Measurements from ENCODE around the gene HP.
"Not testable (repeated sequence)": the region's sequence is repeated elsewhere in the genome, so short reads cannot be mapped to it uniquely, and the experiment has no call there.

The HP gene

GRCh38 chr16:72042157-72042660 is 12.1 kb upstream of the HP start:
- no peak overlapping the region for H3K27ac ChIP-seq
- DNase-seq (ENCODE audit: low read depth, low spot score): no peak

- DNase-seq (ENCODE audit: low read depth, low spot score): no peak
- H3K27ac ChIP-seq: no peak overlapping the region
Measured at GRCh38 chr16:72043058-72043457, 11.2 kb upstream of the HP start.

GRCh38 chr16:72043539-72043938 is 10.8 kb upstream of the HP start:
- no peak overlapping the region for H3K27ac ChIP-seq
- DNase-seq (ENCODE audit: low read depth, low spot score): no peak

GRCh38 chr16:72044296-72044695 is 10.0 kb upstream of the HP start:
- DNase-seq (ENCODE audit: low read depth, low spot score): no peak
- H3K27ac ChIP-seq: no peak overlapping the region

- H3K27ac ChIP-seq: no peak overlapping the region
- no peak for DNase-seq (ENCODE audit: low read depth, low spot score)
Measured at GRCh38 chr16:72044825-72045359, 9.4 kb upstream of the HP start.

- DNase-seq (ENCODE audit: low read depth, low spot score): no peak
- no peak overlapping the region for H3K27ac ChIP-seq
Measured at GRCh38 chr16:72049110-72049509, 5.2 kb upstream of the HP start.

GRCh38 chr16:72050769-72051464 is 3.4 kb upstream of the HP start:
- peak overlapping the region; percentile 39 for H3K27ac ChIP-seq
- DNase-seq (ENCODE audit: low read depth, low spot score): peak; percentile 39

GRCh38 chr16:72051818-72052217 is 2.5 kb upstream of the HP start:
- peak overlapping the region; percentile 39 for H3K27ac ChIP-seq
- no peak for DNase-seq (ENCODE audit: low read depth, low spot score)

- H3K27ac ChIP-seq: no peak overlapping the region
- DNase-seq (ENCODE audit: low read depth, low spot score): no peak
Measured at GRCh38 chr16:72055911-72056310, 1.6 kb downstream of the HP start.

- not testable (repeated sequence) for H3K27ac ChIP-seq; DNase-seq (ENCODE audit: low read depth, low spot score)
Measured at GRCh38 chr16:72057313-72057712, 3.0 kb downstream of the HP start.

GRCh38 chr16:72059060-72059459 is 4.8 kb downstream of the HP start:
- H3K27ac ChIP-seq; DNase-seq (ENCODE audit: low read depth, low spot score): not testable (repeated sequence)

- H3K27ac ChIP-seq: no peak overlapping the region
- no peak for DNase-seq (ENCODE audit: low read depth, low spot score)
Measured at GRCh38 chr16:72060405-72060804, 6.1 kb downstream of the HP start.

GRCh38 chr16:72061564-72061963 is 7.3 kb downstream of the HP start:
- H3K27ac ChIP-seq: no peak overlapping the region
- DNase-seq (ENCODE audit: low read depth, low spot score): no peak

GRCh38 chr16:72064361-72064894 is 10.1 kb downstream of the HP start:
- no peak for DNase-seq (ENCODE audit: low read depth, low spot score)
- no peak overlapping the region for H3K27ac ChIP-seq

- no peak for DNase-seq (ENCODE audit: low read depth, low spot score)
Measured at GRCh38 chr16:72066747-72067146, 12.4 kb downstream of the HP start.

GRCh38 chr16:72068930-72069329 is 14.6 kb downstream of the HP start:
- no peak for DNase-seq (ENCODE audit: low read depth, low spot score)
- no peak overlapping the region for H3K27ac ChIP-seq

More at GRCh38 chr16:72066747-72067146, 12.4 kb downstream of the HP start:
- H3K27ac ChIP-seq: no peak overlapping the region

- DNase-seq (ENCODE audit: low read depth, low spot score): no peak
- no peak overlapping the region for H3K27ac ChIP-seq
Measured at GRCh38 chr16:72072514-72073342, 18.4 kb downstream of the HP start.

GRCh38 chr16:72073560-72074230 is 19.4 kb downstream of the HP start:
- DNase-seq (ENCODE audit: low read depth, low spot score): no peak
- H3K27ac ChIP-seq: no peak overlapping the region

- not testable (repeated sequence) for DNase-seq (ENCODE audit: low read depth, low spot score); H3K27ac ChIP-seq
Measured at GRCh38 chr16:72075067-72075466, 20.8 kb downstream of the HP start.

GRCh38 chr16:72076991-72077706 is 22.8 kb downstream of the HP start:
- not testable (repeated sequence) for DNase-seq (ENCODE audit: low read depth, low spot score); H3K27ac ChIP-seq

All from epithelial cell of prostate (primary cell).